ENCODE measurements around the gene HPDL.

GRCh38 chr1:45299296-45299695 is 27.4 kb upstream of the HPDL start:
- TF ChIP-seq RFX5 (IDR thresholded peaks at IDR 0.05) (no peak), HMGXB4 (CRISPR knock-in tag; IDR thresholded peaks at IDR 0.05; ENCODE audit: borderline replicate concordance) (no peak), CTCF (IDR thresholded peaks at IDR 0.05) (no peak), KDM5A (IDR thresholded peaks at IDR 0.05) (no peak), USF2 (IDR thresholded peaks at IDR 0.05) (no peak), RAD21 (conservative IDR thresholded peaks at IDR 0.05 in 1 of 2, IDR thresholded peaks at IDR 0.05 in 1 of 2) (no peak), POLR2A (IDR thresholded peaks at IDR 0.05; ENCODE audit: low read length) (no peak), MYC (IDR thresholded peaks at IDR 0.05; ENCODE audit: borderline replicate concordance, low read length) (no peak), MAZ (IDR thresholded peaks at IDR 0.05; ENCODE audit: borderline replicate concordance, low read depth, low read length) (no peak), POLR2AphosphoS2 (conservative IDR thresholded peaks at IDR 0.05; ENCODE audit: low read length) (no peak), REST (IDR thresholded peaks at IDR 0.05) (no peak), PBX3 (IDR thresholded peaks at IDR 0.05) (no peak), ZFP36 (IDR thresholded peaks at IDR 0.05; ENCODE audit: borderline replicate concordance, partially characterized antibody) (no peak), CHD2 (IDR thresholded peaks at IDR 0.05; ENCODE audit: low read length, partially characterized antibody) (no peak)
